Stimulated activated naive CD4-positive, alpha-beta T cell (primary cell): ENCODE data around the gene BMPER.

Source experiments
- DNase-seq, 6 experiments: peaks; one replicate each; lab custom pipeline; 2025; lab: John Stamatoyannopoulos, UW

The BMPER gene

GRCh38 chr7:34181271-34181958, 276.1 kb downstream of the BMPER start:
- DNase-seq, result no peak

- DNase-seq, result no peak
Observed at GRCh38 chr7:34184466-34184865, 279.1 kb downstream of the BMPER start.

GRCh38 chr7:34187798-34188307, 282.5 kb downstream of the BMPER start:
- no peak for DNase-seq

GRCh38 chr7:34189031-34189430, 283.7 kb downstream of the BMPER start:
- DNase-seq, result no peak

- DNase-seq, result no peak
Observed at GRCh38 chr7:34190299-34190698, 285.0 kb downstream of the BMPER start.

- DNase-seq, result no peak
Observed at GRCh38 chr7:34191162-34191561, 285.8 kb downstream of the BMPER start.

GRCh38 chr7:34191771-34192479, 286.6 kb downstream of the BMPER start:
- DNase-seq, result no peak

GRCh38 chr7:34192906-34193305, 287.6 kb downstream of the BMPER start:
- DNase-seq, result no peak

GRCh38 chr7:34198231-34198641, 292.9 kb downstream of the BMPER start:
- DNase-seq, result no peak
